Endothelial cell (in vitro differentiated cells): ENCODE data around the gene UBE2G2. TPM values are rescaled to one million over a fixed set of nuclear protein-coding genes. Genes with fewer than 3 reads are reported as not detected.
"Not testable (repeated sequence)": the region's sequence is repeated elsewhere in the genome, so short reads cannot be mapped to it uniquely, and the experiment has no call there.

Source experiments
- DNase-seq: peaks from one replicate; pipeline ENCODE4 v3.0.0; 2021; ENCODE audit warnings: low spot score
- H3K27ac Mint-ChIP-seq: one replicate; pipeline ENCODE4 v1.8.0; 2021; ENCODE audit warnings: mixed read lengths, inconsistent platforms; ENCODE audit not compliant: unreplicated experiment
- H3K27me3 Mint-ChIP-seq: one replicate; pipeline ENCODE4 v1.8.0; 2021; ENCODE audit warnings: mild to moderate bottlenecking, moderate library complexity, mixed read lengths, inconsistent platforms; ENCODE audit not compliant: unreplicated experiment
- H3K36me3 Mint-ChIP-seq: one replicate; pipeline ENCODE4 v1.8.0; 2021; ENCODE audit warnings: mild to moderate bottlenecking, low read depth, mixed read lengths, inconsistent platforms; ENCODE audit not compliant: unreplicated experiment
- H3K4me1 Mint-ChIP-seq: one replicate; pipeline ENCODE4 v1.8.0; 2021; ENCODE audit warnings: mild to moderate bottlenecking, mixed read lengths, inconsistent platforms; ENCODE audit not compliant: unreplicated experiment
- H3K4me3 Mint-ChIP-seq: one replicate; pipeline ENCODE4 v1.8.0; 2021; ENCODE audit warnings: mild to moderate bottlenecking, mixed read lengths, inconsistent platforms; ENCODE audit not compliant: unreplicated experiment
- H3K9me3 Mint-ChIP-seq: one replicate; pipeline ENCODE4 v1.8.0; 2021; ENCODE audit warnings: mixed read lengths, inconsistent platforms; ENCODE audit not compliant: unreplicated experiment
- CTCF ChIP-seq: fragments of 200-600 bp; sonication (generic); IDR thresholded peaks from one replicate; pipeline ENCODE4 v1.5.0; 2021; ENCODE audit warnings: antibody characterized with exemption; ENCODE audit not compliant: unreplicated experiment
- total RNA-seq: library from RNA; stranded (reverse); fragmentation: NEBNext Ultra II Directional; extraction: Animal tissue kit (Norgen Biotek cat#: 25700); gene quantifications from one replicate; pipeline ENCODE4 v1.2.1, GENCODE V29; 2021; ENCODE audit not compliant: unreplicated experiment

Gene UBE2G2
- total RNA-seq, 1 donor from 2014 or later, result 49.6 TPM

- no peak for DNase-seq
- no peaks in the 10 kb centered on the region for H3K36me3 Mint-ChIP-seq
- no peak overlapping the region for H3K27ac Mint-ChIP-seq
- H3K27me3 Mint-ChIP-seq, result no peaks in the 10 kb centered on the region
- no peak for TF ChIP-seq CTCF
- no peaks in the 10 kb centered on the region for H3K9me3 Mint-ChIP-seq
- H3K4me3 Mint-ChIP-seq, result no peak overlapping the region
- no peaks in the 10 kb centered on the region for H3K4me1 Mint-ChIP-seq
These were observed 34.0 kb upstream of the UBE2G2 start for GRCh38 chr21:44835647-44835973.

DNA sequence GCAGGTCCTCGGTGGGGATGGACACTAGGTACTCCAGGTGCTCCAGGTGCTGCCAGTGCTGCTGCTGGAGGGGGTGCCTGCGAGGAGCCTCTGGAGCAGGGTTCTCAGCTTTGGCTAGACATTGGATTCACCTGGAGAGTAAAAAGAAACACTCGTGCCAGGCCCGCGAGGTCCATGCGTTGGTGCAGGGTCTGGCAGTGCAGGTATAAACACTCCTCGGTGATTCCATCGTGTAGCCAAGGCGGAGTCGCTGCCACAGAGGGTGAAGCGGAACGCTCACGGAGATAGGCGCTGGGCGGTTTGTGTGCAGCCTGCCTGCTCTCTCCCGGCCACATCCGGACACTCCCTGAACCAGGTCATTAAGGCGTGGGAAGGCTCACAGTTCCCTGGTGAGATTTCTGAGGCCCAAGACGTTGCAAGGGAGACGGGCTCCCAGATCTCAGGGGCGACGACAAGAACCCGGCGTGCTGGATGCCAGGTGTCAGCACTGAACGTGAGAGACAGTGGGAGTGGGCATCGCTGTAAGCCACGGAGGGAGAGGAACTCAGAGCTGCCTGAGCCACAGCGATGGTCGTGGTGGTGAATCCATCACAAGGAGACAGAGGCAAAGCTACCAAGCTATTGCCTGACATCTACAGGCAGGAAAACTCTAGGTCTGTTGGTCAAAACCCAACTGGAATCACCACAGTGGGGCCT is 33.5 kb upstream of the UBE2G2 start:
- no peaks in the 10 kb centered on the region for H3K36me3 Mint-ChIP-seq
- no peak overlapping the region for H3K27ac Mint-ChIP-seq
- H3K4me1 Mint-ChIP-seq, result no peaks in the 10 kb centered on the region
- no peak overlapping the region for H3K4me3 Mint-ChIP-seq
- TF ChIP-seq CTCF, result no peak
- no peaks in the 10 kb centered on the region for H3K9me3 Mint-ChIP-seq
- H3K27me3 Mint-ChIP-seq, result no peaks in the 10 kb centered on the region
- DNase-seq, result no peak

GRCh38 chr21:44834231-44834950 is 32.8 kb upstream of the UBE2G2 start:
- Mint-ChIP-seq H3K36me3 (no peaks in the 10 kb centered on the region), H3K27ac (no peak overlapping the region), H3K9me3 (no peaks in the 10 kb centered on the region), H3K4me1 (no peaks in the 10 kb centered on the region), H3K27me3 (no peaks in the 10 kb centered on the region), H3K4me3 (no peak overlapping the region)
- no peak for TF ChIP-seq CTCF
- DNase-seq, result no peak

- no peak for TF ChIP-seq CTCF
- Mint-ChIP-seq H3K9me3 (peaks cover under 1% of the 10 kb centered on the region), H3K27ac (no peak overlapping the region), H3K36me3 (peaks cover 2% of the 10 kb centered on the region), H3K4me3 (no peak overlapping the region), H3K4me1 (no peaks in the 10 kb centered on the region), H3K27me3 (peaks cover under 1% of the 10 kb centered on the region)
- DNase-seq, result no peak
These were observed 32.0 kb upstream of the UBE2G2 start for GRCh38 chr21:44833663-44834062.

- peaks cover 10% of the 10 kb centered on the region for H3K36me3 Mint-ChIP-seq
- not testable (repeated sequence) for DNase-seq, H3K4me1 Mint-ChIP-seq, H3K27ac Mint-ChIP-seq, H3K27me3 Mint-ChIP-seq, H3K4me3 Mint-ChIP-seq, H3K9me3 Mint-ChIP-seq
These were observed 31.1 kb upstream of the UBE2G2 start for GRCh38 chr21:44832516-44833255.
